Thyroid gland (tissue), 4 donors: ENCODE data around the gene FHIT. TPM values are rescaled to one million over a fixed set of nuclear protein-coding genes. Genes with fewer than 3 reads are reported as not detected.
"Not testable (repeated sequence)": the region's sequence is repeated elsewhere in the genome, so short reads cannot be mapped to it uniquely, and the experiment has no call there.

Experiments
- DNase-seq, 2 donors: peaks; one replicate each; pipeline ENCODE4 v3.0.0-alpha.2; 2019
- H3K27ac ChIP-seq, 3 donors: fragments of 200-600 bp; sonication (generic); 1 replicate in 2 of 3; 2 replicates in 1 of 3; pipeline ENCODE4 v1.5.1; 2016 to 2019; ENCODE audit warnings: mild to moderate bottlenecking in 1 of 3, moderate library complexity in 1 of 3
- H3K27me3 ChIP-seq: fragments of 200-600 bp; sonication (generic); one replicate; pipeline ENCODE4 v1.5.1; 2019
- H3K36me3 ChIP-seq, 2 donors: fragments of 200-600 bp; sonication (generic); one replicate each; pipeline ENCODE4 v1.5.1; 2016 to 2019
- H3K4me1 ChIP-seq, 2 donors: fragments of 200-600 bp; sonication (generic); one replicate each; pipeline ENCODE4 v1.5.1; 2017 to 2019
- H3K4me3 ChIP-seq, 3 donors: fragments of 200-600 bp; sonication (generic); replicated peaks in 1 of 3; 1 replicate in 2 of 3; 2 replicates in 1 of 3; pipeline ENCODE4 v1.5.1; 2016; ENCODE audit warnings: mild to moderate bottlenecking in 1 of 3
- H3K9me3 ChIP-seq: fragments of 200-600 bp; sonication (generic); one replicate; pipeline ENCODE4 v1.5.1; 2017
- CTCF ChIP-seq, 6 experiments: fragments of 200-600 bp in 3 of 6; fragments of 450-650 bp in 3 of 6; sonication (generic) in 3 of 6; IDR thresholded peaks; one replicate each; pipeline ENCODE4 v1.5.1; 2016 to 2019; ENCODE audit warnings: antibody characterized with exemption in 6 of 6, mild to moderate bottlenecking in 2 of 6, inconsistent platforms in 1 of 6, moderate library complexity in 1 of 6
- POLR2A ChIP-seq, 2 donors: fragments of 450-650 bp; IDR thresholded peaks; one replicate each; pipeline ENCODE4 v1.6.1; 2017; ENCODE audit warnings: antibody characterized with exemption in 2 of 2, mild to moderate bottlenecking in 2 of 2, moderate library complexity in 1 of 2
- WGBS, 2 donors: methylation state at CpG; one replicate each; pipeline ENCODE4 v1.1.5; 2017; 5-methylcytosine and 5-hydroxymethylcytosine counted together
- intact Hi-C: fragments of 100-400 bp; cut with DNase I; formaldehyde crosslinking; loops from one replicate; pipeline ENCODE4 v1.15.1; 2023
- total RNA-seq, 4 donors: library from RNA; depleted of rRNA; stranded (reverse); fragments of >200 nt; gene quantifications; one replicate each; pipeline ENCODE4 v1.2.3, GENCODE V29; 2016

FHIT gene
- total RNA-seq, 4 donors from 2014 or later = 12.2 to 18.9 (median 16.2) TPM

- H3K27ac ChIP-seq = no peak overlapping the region
- no peak for TF ChIP-seq POLR2A (IDR thresholded peaks at IDR 0.05)
- TF ChIP-seq CTCF (IDR thresholded peaks at IDR 0.05) = no peak
- WGBS, 2 donors = 94 to 100% methylated on average over 1 of the region's 1 CpG
- intact Hi-C loops = no loop called here
- DNase-seq = no peak
- no peaks in the 10 kb centered on the region for H3K36me3 ChIP-seq
- no peaks in the 10 kb centered on the region for H3K9me3 ChIP-seq
- H3K4me3 ChIP-seq = no peak overlapping the region
- no peaks in the 10 kb centered on the region for H3K27me3 ChIP-seq
- H3K4me1 ChIP-seq = no peaks in the 10 kb centered on the region
These were observed 576.4 kb downstream of the FHIT start for GRCh38 chr3:60674870-60675269.

DNA sequence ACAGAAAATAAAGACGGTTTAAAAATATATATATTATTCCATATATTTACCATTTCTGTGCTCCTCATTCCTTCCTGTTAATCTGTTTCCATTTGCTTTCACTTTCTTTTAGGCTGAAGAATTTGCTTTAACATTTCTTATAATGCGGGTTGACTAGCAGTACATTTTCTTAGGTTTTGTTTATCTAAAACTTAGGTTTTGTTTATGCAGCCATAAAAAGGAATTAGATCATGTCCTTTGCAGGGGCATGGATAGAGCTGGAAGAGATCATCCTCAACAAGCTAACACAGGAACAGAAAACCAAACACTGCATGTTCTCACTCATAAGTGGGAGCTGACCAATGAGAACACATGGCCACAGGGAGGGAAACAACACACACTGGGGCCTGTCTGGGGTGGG is 578.1 kb downstream of the FHIT start:
- TF ChIP-seq POLR2A (IDR thresholded peaks at IDR 0.05) = no peak
- TF ChIP-seq CTCF (IDR thresholded peaks at IDR 0.05) = no peak
- Histone ChIP-seq H3K27ac (no peak overlapping the region), H3K9me3 (no peaks in the 10 kb centered on the region), H3K4me3 (no peak overlapping the region), H3K27me3 (no peaks in the 10 kb centered on the region), H3K4me1 (no peaks in the 10 kb centered on the region), H3K36me3 (no peaks in the 10 kb centered on the region)
- 45 to 66% methylated on average over 2 of the region's 2 CpGs for WGBS, 2 donors
- DNase-seq = no peak
- intact Hi-C loops = no loop called here

- intact Hi-C loops, DNase-seq, H3K4me1 ChIP-seq, H3K27me3 ChIP-seq, H3K9me3 ChIP-seq, H3K4me3 ChIP-seq, H3K27ac ChIP-seq, H3K36me3 ChIP-seq: not testable (repeated sequence)
- 92 to 93% methylated on average over 5 of the region's 5 CpGs for WGBS, 2 donors
These were observed 578.9 kb downstream of the FHIT start for GRCh38 chr3:60672337-60672736.

DNA sequence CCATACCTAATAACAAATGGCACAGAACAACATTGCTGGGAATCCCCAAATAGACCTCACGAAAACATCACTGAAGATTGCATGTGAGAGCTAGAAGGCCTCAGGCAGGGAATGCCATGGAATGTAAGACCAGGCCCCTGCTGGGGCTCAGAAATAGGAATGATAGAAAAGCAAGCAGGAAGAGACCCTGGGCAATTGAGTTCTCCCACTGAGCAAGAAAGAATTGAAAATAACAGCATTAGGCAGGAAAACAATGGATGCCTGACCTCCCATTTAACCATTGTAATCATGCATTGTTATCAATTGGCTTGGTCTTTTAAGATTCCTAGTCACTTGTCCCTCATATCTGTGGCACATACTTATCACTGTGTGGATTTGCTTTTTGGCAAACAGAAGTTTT is 581.6 kb downstream of the FHIT start:
- Histone ChIP-seq H3K36me3 (no peaks in the 10 kb centered on the region), H3K4me1 (no peaks in the 10 kb centered on the region), H3K4me3 (no peak overlapping the region), H3K27me3 (no peaks in the 10 kb centered on the region), H3K27ac (no peak overlapping the region), H3K9me3 (no peaks in the 10 kb centered on the region)
- intact Hi-C loops = no loop called here
- no peak for TF ChIP-seq POLR2A (IDR thresholded peaks at IDR 0.05)
- no peak for TF ChIP-seq CTCF (IDR thresholded peaks at IDR 0.05)
- WGBS, 2 donors = 85 to 94% methylated on average over 1 of the region's 1 CpG
- no peak for DNase-seq

DNA sequence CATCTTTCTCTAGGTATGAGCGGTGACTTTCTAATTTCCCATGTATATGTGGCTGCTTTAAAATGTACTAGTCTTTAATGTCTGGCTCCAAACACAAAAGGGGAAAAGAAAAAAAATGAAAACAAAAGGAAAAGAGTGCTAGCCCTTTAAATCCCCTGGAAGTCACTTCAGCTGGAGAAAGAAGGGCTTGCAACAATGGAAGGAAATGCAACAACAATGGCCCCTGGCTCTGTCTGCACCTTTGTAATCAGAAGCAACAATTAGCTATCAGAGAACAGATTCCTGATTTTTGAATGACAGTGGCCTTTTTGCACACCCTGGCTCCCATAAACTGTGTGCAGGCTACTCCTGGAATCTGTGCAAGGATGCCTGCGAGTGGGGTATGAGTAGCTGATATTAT is 591.2 kb downstream of the FHIT start:
- no peaks in the 10 kb centered on the region for H3K36me3 ChIP-seq
- TF ChIP-seq CTCF (IDR thresholded peaks at IDR 0.05) (no peak), POLR2A (IDR thresholded peaks at IDR 0.05) (no peak)
- intact Hi-C loops = no loop called here
- no peak overlapping the region for H3K4me3 ChIP-seq
- H3K27me3 ChIP-seq = no peaks in the 10 kb centered on the region
- DNase-seq = no peak
- no peaks in the 10 kb centered on the region for H3K4me1 ChIP-seq
- no peaks in the 10 kb centered on the region for H3K9me3 ChIP-seq
- WGBS, 2 donors = 58 to 81% methylated on average over 2 of the region's 2 CpGs
- no peak overlapping the region for H3K27ac ChIP-seq

DNA sequence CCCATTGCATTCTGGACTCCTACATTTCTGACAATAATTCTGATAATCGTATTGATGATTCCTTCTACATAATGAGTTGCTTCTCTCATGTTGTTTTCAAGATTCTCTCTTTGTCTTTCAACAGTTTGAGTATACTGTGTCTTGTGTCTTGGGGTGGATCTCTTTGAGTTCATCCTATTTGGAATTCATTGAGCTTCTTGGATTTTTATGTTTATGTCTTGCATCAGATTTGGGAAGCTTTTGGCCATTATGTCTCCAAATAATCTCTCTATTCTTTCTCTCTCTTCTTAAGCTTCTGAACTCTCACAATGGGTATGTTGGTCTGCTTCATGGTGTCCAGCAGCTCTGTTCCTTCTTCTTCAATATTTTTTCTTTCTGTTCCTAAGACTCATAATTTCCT is 592.2 kb downstream of the FHIT start:
- Histone ChIP-seq H3K27ac (no peak overlapping the region), H3K27me3 (no peaks in the 10 kb centered on the region), H3K9me3 (no peaks in the 10 kb centered on the region), H3K4me1 (no peaks in the 10 kb centered on the region), H3K36me3 (no peaks in the 10 kb centered on the region), H3K4me3 (no peak overlapping the region)
- DNase-seq = no peak
- 96 to 100% methylated on average over 1 of the region's 1 CpG for WGBS, 2 donors
- intact Hi-C loops = no loop called here
- TF ChIP-seq POLR2A (IDR thresholded peaks at IDR 0.05) (no peak), CTCF (IDR thresholded peaks at IDR 0.05) (no peak)
